ENCODE data around the gene TKT.

- TF ChIP-seq CTCF (IDR thresholded peaks at IDR 0.05) (no peak), ZFX (IDR thresholded peaks at IDR 0.05; ENCODE audit: borderline replicate concordance) (no peak)
These were observed 32.4 kb upstream of the TKT start for GRCh38 chr3:53288214-53288613.

Measured in 22Rv1 (cell line).